Endothelial cell (in vitro differentiated cells): ENCODE measurements around the gene TLCD5. TPM values are rescaled to one million over a fixed set of nuclear protein-coding genes. Genes with fewer than 3 reads are reported as not detected.

ENCODE experiments used
- DNase-seq: peaks from one replicate; pipeline ENCODE4 v3.0.0; 2021; ENCODE audit warnings: low spot score
- H3K27ac Mint-ChIP-seq: one replicate; pipeline ENCODE4 v1.8.0; 2021; ENCODE audit warnings: mixed read lengths, inconsistent platforms; ENCODE audit not compliant: unreplicated experiment
- H3K27me3 Mint-ChIP-seq: one replicate; pipeline ENCODE4 v1.8.0; 2021; ENCODE audit warnings: mild to moderate bottlenecking, moderate library complexity, mixed read lengths, inconsistent platforms; ENCODE audit not compliant: unreplicated experiment
- H3K36me3 Mint-ChIP-seq: one replicate; pipeline ENCODE4 v1.8.0; 2021; ENCODE audit warnings: mild to moderate bottlenecking, low read depth, mixed read lengths, inconsistent platforms; ENCODE audit not compliant: unreplicated experiment
- H3K4me1 Mint-ChIP-seq: one replicate; pipeline ENCODE4 v1.8.0; 2021; ENCODE audit warnings: mild to moderate bottlenecking, mixed read lengths, inconsistent platforms; ENCODE audit not compliant: unreplicated experiment
- H3K4me3 Mint-ChIP-seq: one replicate; pipeline ENCODE4 v1.8.0; 2021; ENCODE audit warnings: mild to moderate bottlenecking, mixed read lengths, inconsistent platforms; ENCODE audit not compliant: unreplicated experiment
- H3K9me3 Mint-ChIP-seq: one replicate; pipeline ENCODE4 v1.8.0; 2021; ENCODE audit warnings: mixed read lengths, inconsistent platforms; ENCODE audit not compliant: unreplicated experiment
- total RNA-seq: library from RNA; stranded (reverse); fragmentation: NEBNext Ultra II Directional; extraction: Animal tissue kit (Norgen Biotek cat#: 25700); gene quantifications from one replicate; pipeline ENCODE4 v1.2.1, GENCODE V29; 2021; ENCODE audit not compliant: unreplicated experiment
- TF ChIP-seq, protein P1 (sequence below): fragments of 200-600 bp; sonication (generic); IDR thresholded peaks from one replicate; pipeline ENCODE4 v1.5.0; 2021; ENCODE audit warnings: antibody characterized with exemption; ENCODE audit not compliant: unreplicated experiment

The TLCD5 gene
- total RNA-seq, 1 donor from 2014 or later, result 15.2 TPM

GRCh38 chr11:120354779-120355178 is 29.7 kb downstream of the TLCD5 start:
- H3K4me1 Mint-ChIP-seq, result peaks cover 19% of the 10 kb centered on the region
- H3K27ac Mint-ChIP-seq, result no peak overlapping the region
- no peak for DNase-seq
- TF ChIP-seq, protein P1, sequence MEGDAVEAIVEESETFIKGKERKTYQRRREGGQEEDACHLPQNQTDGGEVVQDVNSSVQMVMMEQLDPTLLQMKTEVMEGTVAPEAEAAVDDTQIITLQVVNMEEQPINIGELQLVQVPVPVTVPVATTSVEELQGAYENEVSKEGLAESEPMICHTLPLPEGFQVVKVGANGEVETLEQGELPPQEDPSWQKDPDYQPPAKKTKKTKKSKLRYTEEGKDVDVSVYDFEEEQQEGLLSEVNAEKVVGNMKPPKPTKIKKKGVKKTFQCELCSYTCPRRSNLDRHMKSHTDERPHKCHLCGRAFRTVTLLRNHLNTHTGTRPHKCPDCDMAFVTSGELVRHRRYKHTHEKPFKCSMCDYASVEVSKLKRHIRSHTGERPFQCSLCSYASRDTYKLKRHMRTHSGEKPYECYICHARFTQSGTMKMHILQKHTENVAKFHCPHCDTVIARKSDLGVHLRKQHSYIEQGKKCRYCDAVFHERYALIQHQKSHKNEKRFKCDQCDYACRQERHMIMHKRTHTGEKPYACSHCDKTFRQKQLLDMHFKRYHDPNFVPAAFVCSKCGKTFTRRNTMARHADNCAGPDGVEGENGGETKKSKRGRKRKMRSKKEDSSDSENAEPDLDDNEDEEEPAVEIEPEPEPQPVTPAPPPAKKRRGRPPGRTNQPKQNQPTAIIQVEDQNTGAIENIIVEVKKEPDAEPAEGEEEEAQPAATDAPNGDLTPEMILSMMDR, result no peak
- peaks cover 4% of the 10 kb centered on the region for H3K27me3 Mint-ChIP-seq
- H3K4me3 Mint-ChIP-seq, result no peak overlapping the region
- H3K9me3 Mint-ChIP-seq, result no peaks in the 10 kb centered on the region
- H3K36me3 Mint-ChIP-seq, result peaks cover 14% of the 10 kb centered on the region

GRCh38 chr11:120357620-120358019 is 32.5 kb downstream of the TLCD5 start:
- DNase-seq, result no peak
- Mint-ChIP-seq H3K27me3 (peaks cover 4% of the 10 kb centered on the region), H3K27ac (no peak overlapping the region), H3K4me3 (no peak overlapping the region), H3K4me1 (peaks cover 11% of the 10 kb centered on the region), H3K36me3 (peaks cover 14% of the 10 kb centered on the region), H3K9me3 (no peaks in the 10 kb centered on the region)
- TF ChIP-seq, protein P1, result no peak

DNA sequence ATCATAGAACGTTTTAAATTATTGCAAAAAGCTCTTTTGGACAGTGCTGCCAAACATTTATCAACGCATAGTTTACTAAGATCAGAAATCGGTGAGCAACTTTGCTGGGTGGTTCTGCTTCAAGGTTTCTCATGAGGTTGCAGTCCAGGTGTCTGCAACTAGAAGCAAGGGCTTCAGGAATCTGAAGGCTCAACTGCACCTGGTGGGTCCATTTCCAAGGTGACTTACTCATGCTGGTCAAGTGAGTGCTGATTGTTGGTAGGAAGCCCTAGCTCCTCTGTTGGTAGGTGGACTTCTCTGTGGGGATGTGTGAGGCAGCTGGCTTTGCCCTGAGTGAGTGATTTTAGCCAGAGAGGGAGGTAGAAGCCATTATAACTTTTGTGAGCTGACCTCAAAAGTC is 33.6 kb downstream of the TLCD5 start:
- Mint-ChIP-seq H3K36me3 (peaks cover 11% of the 10 kb centered on the region), H3K4me3 (no peak overlapping the region), H3K27ac (no peak overlapping the region), H3K9me3 (no peaks in the 10 kb centered on the region), H3K27me3 (peaks cover 7% of the 10 kb centered on the region), H3K4me1 (peaks cover 5% of the 10 kb centered on the region)
- no peak for DNase-seq
- TF ChIP-seq, protein P1, result no peak

GRCh38 chr11:120363436-120363835 is 38.3 kb downstream of the TLCD5 start:
- no peaks in the 10 kb centered on the region for H3K36me3 Mint-ChIP-seq
- no peaks in the 10 kb centered on the region for H3K9me3 Mint-ChIP-seq
- H3K4me1 Mint-ChIP-seq, result no peaks in the 10 kb centered on the region
- no peak overlapping the region for H3K4me3 Mint-ChIP-seq
- peaks cover 6% of the 10 kb centered on the region for H3K27me3 Mint-ChIP-seq
- no peak overlapping the region for H3K27ac Mint-ChIP-seq
- TF ChIP-seq, protein P1, result no peak
- DNase-seq, result no peak

GRCh38 chr11:120365512-120365911 is 40.4 kb downstream of the TLCD5 start:
- no peak for DNase-seq
- Mint-ChIP-seq H3K4me1 (peaks cover 14% of the 10 kb centered on the region), H3K9me3 (no peaks in the 10 kb centered on the region), H3K36me3 (no peaks in the 10 kb centered on the region), H3K27me3 (peaks cover 6% of the 10 kb centered on the region), H3K27ac (no peak overlapping the region), H3K4me3 (no peak overlapping the region)
- TF ChIP-seq, protein P1, result no peak
